HepG2 (cell line): ENCODE data around the gene PNLDC1. TPM values are rescaled to one million over a fixed set of nuclear protein-coding genes. Genes with fewer than 3 reads are reported as not detected.
A peak's percentile ranks its signal among the peaks of the same experiment; 100 is the strongest.

ENCODE experiments used
- BCL6 ChIP-seq: IDR thresholded peaks from 2 replicates; pipeline ENCODE4 v1.6.1; 2016; ENCODE audit warnings: missing genetic modification reagents, missing compliant biosample characterization
- EHMT2 ChIP-seq: fragments of 200-600 bp; sonication (generic); IDR thresholded peaks from 2 replicates; pipeline ENCODE4 v1.7.0; 2017; ENCODE audit warnings: antibody characterized with exemption, low read depth, low read length, borderline replicate concordance
- FOXA1 ChIP-seq, 2 experiments: fragments of 450-650 bp in 1 of 2; sonication (generic) in 1 of 2; formaldehyde crosslinking in 1 of 2; IDR thresholded peaks; 2 replicates each; pipeline versions ENCODE4 v1.4.0 to v1.6.1; 2016 to 2020; ENCODE audit warnings: missing genetic modification reagents in 1 of 2
- GZF1 ChIP-seq: sonication (generic); formaldehyde crosslinking; IDR thresholded peaks from 2 replicates; pipeline ENCODE4 v1.5.1; 2020; ENCODE audit warnings: mild to moderate bottlenecking, missing genetic modification reagents
- HDAC1 ChIP-seq: sonication (generic); formaldehyde crosslinking; IDR thresholded peaks from 2 replicates; pipeline ENCODE4 v1.5.1; 2020; ENCODE audit warnings: mild to moderate bottlenecking, missing genetic modification reagents
- MED8 ChIP-seq: sonication (generic); formaldehyde crosslinking; IDR thresholded peaks from 2 replicates; pipeline ENCODE4 v1.8.1; 2023; ENCODE audit warnings: mild to moderate bottlenecking, missing genetic modification reagents; ENCODE audit not compliant: insufficient replicate concordance
- MYC ChIP-seq: sonication (generic); formaldehyde crosslinking; IDR thresholded peaks from 2 replicates; pipeline ENCODE4 v1.9.0; 2021; ENCODE audit warnings: missing genetic modification reagents, borderline replicate concordance
- NFRKB ChIP-seq: fragments of 450-650 bp; IDR thresholded peaks from 2 replicates; pipeline ENCODE4 v1.6.1; 2017
- PHB2 ChIP-seq: fragments of 450-650 bp; IDR thresholded peaks from 2 replicates; pipeline ENCODE4 v1.6.1; 2018; ENCODE audit not compliant: partially characterized antibody
- POLR2G ChIP-seq: fragments of 200-400 bp; formaldehyde crosslinking; IDR thresholded peaks from 2 replicates; pipeline ENCODE4 v1.6.1; 2018; ENCODE audit warnings: mild to moderate bottlenecking, low read depth, low read length, moderate library complexity
- SMARCE1 ChIP-seq: fragments of 450-650 bp; IDR thresholded peaks from 2 replicates; pipeline ENCODE4 v1.6.1; 2017; ENCODE audit warnings: borderline replicate concordance
- THYN1 ChIP-seq: sonication (generic); formaldehyde crosslinking; IDR thresholded peaks from 2 replicates; pipeline ENCODE4 v1.8.1; 2023; ENCODE audit warnings: low read depth, mild to moderate bottlenecking, moderate library complexity, missing genetic modification reagents, borderline replicate concordance
- TMF1 ChIP-seq: sonication (generic); formaldehyde crosslinking; IDR thresholded peaks from 2 replicates; pipeline ENCODE4 v1.8.1; 2022; ENCODE audit warnings: low read depth, missing genetic modification reagents
- U2AF1 ChIP-seq: fragments of 200-400 bp; formaldehyde crosslinking; optimal IDR thresholded peaks from 2 replicates; pipeline ENCODE3; 2017; ENCODE audit warnings: mild to moderate bottlenecking, low read depth, low read length
- U2AF2 ChIP-seq: fragments of 200-400 bp; formaldehyde crosslinking; IDR thresholded peaks from 2 replicates; pipeline ENCODE4 v1.6.1; 2017; ENCODE audit warnings: low read depth, mild to moderate bottlenecking, low read length
- ZBTB21 ChIP-seq: sonication (generic); formaldehyde crosslinking; IDR thresholded peaks from 2 replicates; pipeline ENCODE4 v1.4.0; 2020; ENCODE audit warnings: missing genetic modification reagents
- ZFY ChIP-seq: sonication (generic); formaldehyde crosslinking; IDR thresholded peaks from 2 replicates; pipeline ENCODE4 v1.4.0; 2020; ENCODE audit warnings: missing genetic modification reagents
- ZNF33A ChIP-seq: sonication (generic); formaldehyde crosslinking; IDR thresholded peaks from 2 replicates; pipeline ENCODE4 v1.5.1; 2020; ENCODE audit warnings: missing genetic modification reagents, mild to moderate bottlenecking, moderate library complexity, borderline replicate concordance
- ZNF644 ChIP-seq: IDR thresholded peaks from 2 replicates; pipeline ENCODE4 v1.6.1; 2016; ENCODE audit warnings: low read depth
- ZSCAN12 ChIP-seq: sonication (generic); formaldehyde crosslinking; IDR thresholded peaks from 2 replicates; pipeline ENCODE4 v1.9.0; 2021; ENCODE audit warnings: mild to moderate bottlenecking, missing genetic modification reagents
- ZSCAN21 ChIP-seq: sonication (generic); formaldehyde crosslinking; IDR thresholded peaks from 2 replicates; pipeline ENCODE4 v1.8.0; 2022; ENCODE audit warnings: mild to moderate bottlenecking, missing genetic modification reagents, moderate library complexity, borderline replicate concordance
- ZSCAN29 ChIP-seq: sonication (generic); formaldehyde crosslinking; conservative IDR thresholded peaks from 2 replicates; pipeline ENCODE4 v1.4.0; 2020; ENCODE audit warnings: mild to moderate bottlenecking, missing genetic modification reagents
- polyA plus RNA-seq, 8 experiments: library from polyadenylated mRNA; depleted of rRNA in 3 of 8; stranded (reverse) in 7 of 8; unstranded in 1 of 8; fragments of >200 nt; fragmentation: Illumina TruSeq in 4 of 8; extraction: Trizol in 4 of 8; gene quantifications; 2 replicates each; pipeline versions ENCODE4 v1.2.1 to v1.2.3, GENCODE V29; 2011 to 2016; ENCODE audit warnings: low read depth in 4 of 8, missing spikeins in 1 of 8, mixed read lengths in 1 of 8; ENCODE audit not compliant: insufficient read depth in 1 of 8
- total RNA-seq, 5 experiments: library from RNA; depleted of rRNA; stranded (reverse); fragments of >200 nt; fragmentation: Illumina TruSeq; extraction: Trizol; gene quantifications; 2 replicates each; pipeline ENCODE4 v1.2.3, GENCODE V29; 2016; ENCODE audit warnings: low read depth in 1 of 5
- TF ChIP-seq, protein P1 (sequence below): sonication (generic); formaldehyde crosslinking; IDR thresholded peaks from 2 replicates; pipeline ENCODE4 v1.4.0; 2020; ENCODE audit warnings: missing genetic modification reagents, borderline replicate concordance
- TF ChIP-seq, protein P2 (sequence below): sonication (generic); formaldehyde crosslinking; conservative IDR thresholded peaks from 2 replicates; pipeline ENCODE4 v1.5.0; 2020; ENCODE audit warnings: missing genetic modification reagents
- TF ChIP-seq, protein P3 (sequence below): IDR thresholded peaks from 2 replicates; pipeline ENCODE4 v1.6.1; 2016; ENCODE audit warnings: missing genetic modification reagents, missing compliant biosample characterization

PNLDC1 gene
- total and polyA plus RNA-seq, 2 of the 13 experiments (the other 11 are each of a cell fraction or from before 2014, with no cell fraction given), result not detected

DNA sequence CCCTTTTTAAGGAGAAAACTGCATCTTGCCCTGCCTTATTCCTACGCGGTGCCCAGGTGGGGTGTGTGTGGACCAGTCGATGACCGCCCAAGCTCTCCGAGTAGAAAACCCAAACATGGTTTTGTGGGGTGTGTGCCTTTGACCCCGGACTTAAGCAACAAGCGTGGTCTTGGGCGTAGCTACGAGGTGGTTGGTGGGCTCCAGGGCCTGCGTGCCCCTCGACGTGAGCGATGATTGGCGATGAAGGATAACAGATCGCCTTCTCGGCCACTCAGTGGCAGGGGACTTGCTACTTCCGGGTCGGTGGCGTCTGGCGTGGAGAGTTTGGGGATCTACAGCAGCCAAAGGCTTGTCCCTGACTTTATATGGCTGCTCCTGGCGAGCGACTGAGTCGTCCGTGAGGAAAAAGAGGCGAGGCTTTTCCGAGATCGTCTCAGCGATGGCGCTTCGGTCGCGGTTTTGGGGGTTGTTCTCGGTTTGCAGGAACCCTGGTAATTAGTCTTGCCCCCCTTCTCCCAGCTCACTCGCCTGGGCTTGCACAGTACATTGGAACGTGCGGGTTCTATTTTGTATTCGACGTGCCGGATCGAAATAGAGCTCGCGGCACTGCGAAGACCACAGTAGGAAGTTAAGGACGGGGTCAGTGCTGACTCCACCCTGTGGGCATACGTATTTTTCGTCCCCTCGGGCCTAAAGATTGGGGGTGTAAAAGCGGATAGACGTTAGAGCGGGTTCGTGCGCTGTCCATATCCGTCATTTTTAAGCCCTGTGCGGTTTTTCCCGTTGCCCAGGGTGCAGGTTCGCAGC, 9.7 kb upstream of the PNLDC1 start, which contains the start of gene MRPL18 (continued):
- peak; percentile 82 for TF ChIP-seq POLR2G
- peak; percentile 81 for TF ChIP-seq HDAC1 (CRISPR knock-in tag)
- peak; percentile 37; the same call in 1 of the 2 replicates for TF ChIP-seq ZFY (CRISPR knock-in tag)
- TF ChIP-seq SMARCE1, result no peak
- TF ChIP-seq ZBTB21, result no peak
- TF ChIP-seq, protein P1, sequence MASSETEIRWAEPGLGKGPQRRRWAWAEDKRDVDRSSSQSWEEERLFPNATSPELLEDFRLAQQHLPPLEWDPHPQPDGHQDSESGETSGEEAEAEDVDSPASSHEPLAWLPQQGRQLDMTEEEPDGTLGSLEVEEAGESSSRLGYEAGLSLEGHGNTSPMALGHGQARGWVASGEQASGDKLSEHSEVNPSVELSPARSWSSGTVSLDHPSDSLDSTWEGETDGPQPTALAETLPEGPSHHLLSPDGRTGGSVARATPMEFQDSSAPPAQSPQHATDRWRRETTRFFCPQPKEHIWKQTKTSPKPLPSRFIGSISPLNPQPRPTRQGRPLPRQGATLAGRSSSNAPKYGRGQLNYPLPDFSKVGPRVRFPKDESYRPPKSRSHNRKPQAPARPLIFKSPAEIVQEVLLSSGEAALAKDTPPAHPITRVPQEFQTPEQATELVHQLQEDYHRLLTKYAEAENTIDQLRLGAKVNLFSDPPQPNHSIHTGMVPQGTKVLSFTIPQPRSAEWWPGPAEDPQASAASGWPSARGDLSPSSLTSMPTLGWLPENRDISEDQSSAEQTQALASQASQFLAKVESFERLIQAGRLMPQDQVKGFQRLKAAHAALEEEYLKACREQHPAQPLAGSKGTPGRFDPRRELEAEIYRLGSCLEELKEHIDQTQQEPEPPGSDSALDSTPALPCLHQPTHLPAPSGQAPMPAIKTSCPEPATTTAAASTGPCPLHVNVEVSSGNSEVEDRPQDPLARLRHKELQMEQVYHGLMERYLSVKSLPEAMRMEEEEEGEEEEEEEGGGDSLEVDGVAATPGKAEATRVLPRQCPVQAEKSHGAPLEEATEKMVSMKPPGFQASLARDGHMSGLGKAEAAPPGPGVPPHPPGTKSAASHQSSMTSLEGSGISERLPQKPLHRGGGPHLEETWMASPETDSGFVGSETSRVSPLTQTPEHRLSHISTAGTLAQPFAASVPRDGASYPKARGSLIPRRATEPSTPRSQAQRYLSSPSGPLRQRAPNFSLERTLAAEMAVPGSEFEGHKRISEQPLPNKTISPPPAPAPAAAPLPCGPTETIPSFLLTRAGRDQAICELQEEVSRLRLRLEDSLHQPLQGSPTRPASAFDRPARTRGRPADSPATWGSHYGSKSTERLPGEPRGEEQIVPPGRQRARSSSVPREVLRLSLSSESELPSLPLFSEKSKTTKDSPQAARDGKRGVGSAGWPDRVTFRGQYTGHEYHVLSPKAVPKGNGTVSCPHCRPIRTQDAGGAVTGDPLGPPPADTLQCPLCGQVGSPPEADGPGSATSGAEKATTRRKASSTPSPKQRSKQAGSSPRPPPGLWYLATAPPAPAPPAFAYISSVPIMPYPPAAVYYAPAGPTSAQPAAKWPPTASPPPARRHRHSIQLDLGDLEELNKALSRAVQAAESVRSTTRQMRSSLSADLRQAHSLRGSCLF (CRISPR knock-in tag), result no peak
- no peak for TF ChIP-seq ZSCAN29 (CRISPR knock-in tag)
- TF ChIP-seq PHB2, result no peak
- TF ChIP-seq BCL6, result 0 out of 2 replicates have a peak, but pooled peaks have one; percentile 8
- TF ChIP-seq FOXA1 (IDR thresholded peaks at IDR 0.05), result no peak
- no peak for TF ChIP-seq FOXA1 (CRISPR knock-in tag; IDR thresholded peaks at IDR 0.05)
- no peak; the same call in 1 of the 2 replicates for TF ChIP-seq TMF1 (CRISPR knock-in tag)
- no peak for TF ChIP-seq U2AF1
- TF ChIP-seq NFRKB, result no peak
- TF ChIP-seq EHMT2, result no peak
- TF ChIP-seq MYC (CRISPR knock-in tag), result peak; percentile 76
- no peak for TF ChIP-seq ZNF644 (CRISPR knock-in tag)
- no peak for TF ChIP-seq THYN1 (CRISPR knock-in tag)
- TF ChIP-seq U2AF2, result 0 out of 2 replicates have a peak, but pooled peaks have one; percentile 16
- TF ChIP-seq ZSCAN21 (CRISPR knock-in tag), result peak; percentile 85
- TF ChIP-seq GZF1, result no peak
- TF ChIP-seq ZNF33A (CRISPR knock-in tag), result peak; percentile 86; the same call in 1 of the 2 replicates
- TF ChIP-seq, protein P2, sequence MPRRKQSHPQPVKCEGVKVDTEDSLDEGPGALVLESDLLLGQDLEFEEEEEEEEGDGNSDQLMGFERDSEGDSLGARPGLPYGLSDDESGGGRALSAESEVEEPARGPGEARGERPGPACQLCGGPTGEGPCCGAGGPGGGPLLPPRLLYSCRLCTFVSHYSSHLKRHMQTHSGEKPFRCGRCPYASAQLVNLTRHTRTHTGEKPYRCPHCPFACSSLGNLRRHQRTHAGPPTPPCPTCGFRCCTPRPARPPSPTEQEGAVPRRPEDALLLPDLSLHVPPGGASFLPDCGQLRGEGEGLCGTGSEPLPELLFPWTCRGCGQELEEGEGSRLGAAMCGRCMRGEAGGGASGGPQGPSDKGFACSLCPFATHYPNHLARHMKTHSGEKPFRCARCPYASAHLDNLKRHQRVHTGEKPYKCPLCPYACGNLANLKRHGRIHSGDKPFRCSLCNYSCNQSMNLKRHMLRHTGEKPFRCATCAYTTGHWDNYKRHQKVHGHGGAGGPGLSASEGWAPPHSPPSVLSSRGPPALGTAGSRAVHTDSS (CRISPR knock-in tag), result no peak
- TF ChIP-seq ZSCAN12 (CRISPR knock-in tag), result no peak
- TF ChIP-seq, protein P3, sequence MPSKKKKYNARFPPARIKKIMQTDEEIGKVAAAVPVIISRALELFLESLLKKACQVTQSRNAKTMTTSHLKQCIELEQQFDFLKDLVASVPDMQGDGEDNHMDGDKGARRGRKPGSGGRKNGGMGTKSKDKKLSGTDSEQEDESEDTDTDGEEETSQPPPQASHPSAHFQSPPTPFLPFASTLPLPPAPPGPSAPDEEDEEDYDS (CRISPR knock-in tag), result peak; percentile 94
- no peak for TF ChIP-seq MED8 (CRISPR knock-in tag)
